Measurements from ENCODE around the gene HELQ.

- TF ChIP-seq ZNF274 (IDR thresholded peaks at IDR 0.05; ENCODE audit: low read depth, low read length) (no peak), ATF3 (IDR thresholded peaks at IDR 0.05) (no peak), POLR2A (IDR thresholded peaks at IDR 0.05; ENCODE audit: borderline replicate concordance, extremely low read depth, insufficient read depth, insufficient read length) (no peak)
These were observed 38.1 kb downstream of the HELQ start for GRCh38 chr4:83417566-83417965.

All from HCT116 (cell line).